Endometrial microvascular endothelial cells (primary cell): Measurements from ENCODE around the gene MPIG6B. TPM values are rescaled to one million over a fixed set of nuclear protein-coding genes. Genes with fewer than 3 reads are reported as not detected.

ENCODE experiments used
- in situ Hi-C: cut with HindIII; loops from 2 replicates; pipeline ENCODE4 v1.10.0; 2017; ENCODE audit warnings: low sequenced_read_pairs, low pct_unique_long_range_greater_than_20kb; ENCODE audit errors: inconsistent ontology term
- total RNA-seq: library from RNA; depleted of rRNA; stranded (reverse); fragments of >200 nt; gene quantifications from one replicate; pipeline ENCODE4 v1.2.3, GENCODE V29; 2015; ENCODE audit errors: inconsistent ontology term

The MPIG6B gene
- total RNA-seq, 1 donor from 2014 or later, result not detected

GRCh38 chr6:31760790-31761189, 37.6 kb downstream of the MPIG6B start:
- in situ Hi-C loops, result no loop called here

GRCh38 chr6:31761343-31761742, 38.2 kb downstream of the MPIG6B start:
- in situ Hi-C loops, result no loop called here

GRCh38 chr6:31762356-31762755, 39.2 kb downstream of the MPIG6B start, which contains the start of gene SAPCD1:
Gene SAPCD1, plus strand, starts transcription at chr6:31762656. Its CDS starts 399 bp downstream, at chr6:31763055.
- in situ Hi-C loops, result no loop called here

GRCh38 chr6:31762878-31763618, 39.9 kb downstream of the MPIG6B start:
- in situ Hi-C loops, result no loop called here

- in situ Hi-C loops, result no loop called here
Observed at GRCh38 chr6:31763619-31763940, 40.4 kb downstream of the MPIG6B start.

GRCh38 chr6:31764198-31764597, 41.0 kb downstream of the MPIG6B start:
- in situ Hi-C loops, result no loop called here

- in situ Hi-C loops, result no loop called here
Observed at GRCh38 chr6:31765559-31765909, 42.4 kb downstream of the MPIG6B start.

GRCh38 chr6:31765910-31766794, 43.0 kb downstream of the MPIG6B start:
- in situ Hi-C loops, result no loop called here

- in situ Hi-C loops, result no loop called here
Observed at GRCh38 chr6:31767096-31767645, 44.0 kb downstream of the MPIG6B start.

- in situ Hi-C loops, result no loop called here
Observed at GRCh38 chr6:31768363-31769257, 45.4 kb downstream of the MPIG6B start.

GRCh38 chr6:31769684-31770371, 46.7 kb downstream of the MPIG6B start:
- in situ Hi-C loops, result no loop called here

- in situ Hi-C loops, result no loop called here
Observed at GRCh38 chr6:31770860-31771259, 47.7 kb downstream of the MPIG6B start.

GRCh38 chr6:31771992-31772358, 48.8 kb downstream of the MPIG6B start:
- in situ Hi-C loops, result no loop called here

GRCh38 chr6:31775184-31775583, 52.0 kb downstream of the MPIG6B start:
- in situ Hi-C loops, result no loop called here

- in situ Hi-C loops, result no loop called here
Observed at GRCh38 chr6:31775633-31776484, 52.7 kb downstream of the MPIG6B start.
